ENCODE results near the gene LRRC51. TPM values are rescaled to one million over a fixed set of nuclear protein-coding genes. Genes with fewer than 3 reads are reported as not detected.
A peak's percentile ranks its signal among the peaks of the same experiment; 100 is the strongest.
"Not testable (repeated sequence)": the region's sequence is repeated elsewhere in the genome, so short reads cannot be mapped to it uniquely, and the experiment has no call there.

LRRC51 gene
- total RNA-seq, 1 donor from 2014 or later: 2.4 TPM

DNA sequence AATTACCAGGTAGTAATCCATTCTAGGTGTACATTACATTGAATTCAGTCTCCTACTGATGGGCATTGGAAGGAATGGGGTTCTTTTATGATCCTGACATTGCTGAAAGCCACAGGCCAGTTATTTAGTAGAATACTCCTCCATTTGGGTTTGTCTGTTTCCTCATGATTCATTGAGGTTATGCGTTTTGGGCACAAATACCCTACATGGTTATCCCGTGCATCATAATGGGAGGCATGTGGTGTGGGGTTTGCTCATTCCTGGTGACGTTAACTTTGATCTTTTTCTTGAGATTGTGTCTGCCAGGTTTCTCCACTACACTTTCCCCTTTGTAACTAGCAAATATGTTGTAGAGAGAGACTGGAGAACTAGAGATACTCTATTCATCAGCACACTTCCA, 60.4 kb downstream of the LRRC51 start:
- DNase-seq: no peak

DNA sequence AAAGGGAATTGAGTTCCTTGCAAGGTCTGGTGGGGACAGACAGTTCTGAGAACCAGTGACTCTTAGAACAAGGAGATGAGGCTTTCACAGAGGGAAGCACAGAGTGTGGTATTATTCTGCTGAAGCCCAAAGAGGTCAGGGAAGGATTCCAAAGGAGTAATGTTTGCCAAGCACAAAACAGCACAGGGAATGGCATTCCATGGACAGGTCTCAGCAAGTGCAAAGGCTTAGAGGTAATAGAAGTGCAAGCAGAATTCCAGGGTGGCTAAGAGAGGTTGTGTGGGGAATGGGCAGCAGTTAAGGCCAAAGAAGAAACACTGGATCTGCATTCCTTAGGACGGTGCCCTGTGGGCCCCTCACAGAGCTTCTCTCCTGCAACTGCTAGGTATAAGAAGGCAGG, 61.4 kb downstream of the LRRC51 start:
- not testable (repeated sequence) for DNase-seq

DNA sequence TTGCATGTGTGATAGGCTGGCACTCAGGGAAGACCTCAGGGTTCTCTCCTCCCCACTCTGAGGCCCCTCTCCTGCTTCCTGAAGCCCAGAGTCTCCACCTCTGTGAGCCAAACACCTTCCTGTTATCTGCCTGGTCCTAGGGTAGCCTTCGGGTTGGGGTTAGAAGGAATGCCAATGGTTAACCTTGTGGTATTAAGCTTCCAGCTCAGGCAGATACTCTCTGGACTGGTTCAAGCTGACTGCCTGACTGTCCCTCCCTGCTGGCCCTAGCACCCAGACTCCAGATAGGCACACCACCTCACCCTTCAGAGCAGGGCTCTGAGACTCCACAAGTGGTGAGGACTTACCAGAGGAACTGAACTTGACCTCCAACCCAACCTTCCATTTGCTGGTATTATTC, 61.9 kb downstream of the LRRC51 start:
- not testable (repeated sequence) for DNase-seq

DNA sequence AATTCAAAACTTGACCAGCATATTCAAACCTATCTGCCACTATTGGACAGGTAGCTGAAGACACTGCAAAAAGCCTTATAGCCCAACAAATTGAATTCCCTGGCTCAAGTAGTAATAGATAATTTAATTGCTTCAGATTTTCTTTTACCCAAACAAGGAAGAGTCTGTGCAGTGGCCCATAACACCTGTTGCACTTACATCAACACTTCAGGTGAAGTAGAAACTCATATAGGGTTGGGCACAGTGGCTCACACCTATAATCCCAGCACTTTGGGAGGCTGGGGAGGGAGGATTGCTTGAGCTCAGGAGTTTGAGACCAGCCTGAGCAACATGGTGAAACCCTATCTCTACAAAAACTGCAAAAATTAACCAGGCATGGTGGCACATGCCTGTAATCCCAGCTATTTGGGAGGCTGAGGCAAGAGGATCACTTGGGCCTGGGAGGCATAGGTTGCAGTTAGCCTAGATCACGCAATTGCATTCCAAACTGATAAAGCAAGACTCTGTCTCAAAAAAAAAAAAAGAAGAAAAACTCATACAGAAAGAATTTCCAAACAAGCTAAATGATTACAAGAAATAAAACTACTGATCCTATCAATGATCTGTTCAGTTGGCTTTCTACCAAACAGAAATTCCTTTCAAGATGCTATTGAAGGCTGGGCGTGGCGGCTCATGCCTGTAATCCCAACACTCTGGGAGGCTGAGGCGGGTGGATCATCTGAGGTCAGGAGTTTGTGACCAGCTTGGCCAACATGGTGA, 64.3 kb downstream of the LRRC51 start:
- peak; percentile 12 for DNase-seq

Small RNA genes within 50 kb of the gene (small RNA-seq; reads per million reads assigned to genes)
- not detected for gene MIR3165 (ENCODE audit: low replicate concordance)
- not detected for gene RNU6-72P (ENCODE audit: low replicate concordance)

Other genes starting within 250 kb of the LRRC51 start
- not detected for gene DEFB108B, start 247.7 kb upstream of the LRRC51 start, total RNA-seq
- not detected for gene DEFB131B, start 202.4 kb upstream of the LRRC51 start, total RNA-seq
- 14.1 TPM for gene XNDC1N, start 152.3 kb upstream of the LRRC51 start, total RNA-seq
- gene RNF121, start 151.8 kb upstream of the LRRC51 start, total RNA-seq: 23.7 TPM
- gene IL18BP, start 81.9 kb upstream of the LRRC51 start, total RNA-seq: 3.7 TPM
- 191 TPM for gene NUMA1, start 308 bp upstream of the LRRC51 start, total RNA-seq
- 34.1 TPM for gene LAMTOR1, start 22.4 kb downstream of the LRRC51 start, total RNA-seq
- not detected for gene TOMT, start 25.1 kb downstream of the LRRC51 start, total RNA-seq
- 9.7 TPM for gene ANAPC15, start 31.8 kb downstream of the LRRC51 start, total RNA-seq
- gene FOLR3, start 54.9 kb downstream of the LRRC51 start, total RNA-seq: 0.59 TPM
- gene FOLR1, start 111.3 kb downstream of the LRRC51 start, total RNA-seq: 0.69 TPM
- 25.7 TPM for gene FOLR2, start 135.9 kb downstream of the LRRC51 start, total RNA-seq
- gene INPPL1, start 143.9 kb downstream of the LRRC51 start, total RNA-seq: 37.7 TPM
- gene PHOX2A, start 163.3 kb downstream of the LRRC51 start, total RNA-seq: not detected